ENCODE data around the gene CELSR1. TPM values are rescaled to one million over a fixed set of nuclear protein-coding genes. Genes with fewer than 3 reads are reported as not detected.
"Not testable (repeated sequence)": the region's sequence is repeated elsewhere in the genome, so short reads cannot be mapped to it uniquely, and the experiment has no call there.

Gene CELSR1
- polyA plus RNA-seq, 4 donors, result 0.27 to 3.0 (median 1.9) TPM; not detected in 1

DNA sequence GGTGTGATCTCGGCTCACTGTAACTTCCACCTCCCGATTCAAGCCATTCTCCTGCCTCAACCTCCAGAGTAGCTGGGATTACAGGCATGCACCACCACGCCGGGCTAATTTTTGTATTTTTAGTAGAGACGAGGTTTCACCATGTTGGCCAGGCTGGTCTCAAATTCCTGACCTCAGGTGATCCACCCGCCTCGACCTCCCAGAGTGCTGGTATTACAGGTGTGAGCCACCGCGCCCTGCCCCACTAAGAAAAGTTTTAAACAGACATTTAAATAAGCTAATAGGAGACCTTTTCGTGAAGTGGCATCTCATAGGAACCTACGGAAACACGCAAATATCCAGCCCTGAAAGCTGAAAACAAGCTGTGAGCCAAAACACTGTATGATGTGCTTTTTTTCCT lies 36.2 kb downstream of the CELSR1 start:
- not testable (repeated sequence) for H3K4me1 ChIP-seq (ENCODE audit: control insufficient read depth in 3 of 3, insufficient read depth in 2 of 3, low read depth in 1 of 3, low read length in 2 of 3); FAIRE-seq; H3K27ac ChIP-seq (ENCODE audit: low read depth in 1 of 3, low read length in 2 of 3); DNase-seq; H3K9me3 ChIP-seq (ENCODE audit: control insufficient read depth in 2 of 2, insufficient read depth in 1 of 2, low read depth in 1 of 2, low read length in 1 of 2); H3K27me3 ChIP-seq (ENCODE audit: control insufficient read depth in 3 of 3, insufficient read depth in 3 of 3, low read length in 3 of 3); H3K4me3 ChIP-seq (ENCODE audit: low read depth in 1 of 3, low read length in 3 of 3); H3K36me3 ChIP-seq (ENCODE audit: control insufficient read depth in 3 of 3, insufficient read depth in 2 of 3, low read depth in 1 of 3, low read length in 3 of 3)
- 86 to 92% (median 91%) methylated on average over 12 of the region's 12 CpGs for WGBS, 3 donors

- peaks cover 0 to 8% (median 3%) of the 10 kb centered on the region in 3 donors for H3K27me3 ChIP-seq (ENCODE audit: control insufficient read depth in 3 of 3, insufficient read depth in 3 of 3, low read length in 3 of 3)
- FAIRE-seq (no peak), DNase-seq (no peak)
- no peaks in the 10 kb centered on the region for H3K36me3 ChIP-seq (ENCODE audit: control insufficient read depth in 3 of 3, insufficient read depth in 2 of 3, low read depth in 1 of 3, low read length in 3 of 3)
- no peaks in the 10 kb centered on the region for H3K9me3 ChIP-seq (ENCODE audit: control insufficient read depth in 2 of 2, insufficient read depth in 1 of 2, low read depth in 1 of 2, low read length in 1 of 2)
- no peak overlapping the region for H3K27ac ChIP-seq (ENCODE audit: low read depth in 1 of 3, low read length in 2 of 3)
- H3K4me3 ChIP-seq (ENCODE audit: low read depth in 1 of 3, low read length in 3 of 3), result no peak overlapping the region
- 40 to 52% (median 42%) methylated on average over 15 of the region's 15 CpGs for WGBS, 3 donors
- no peaks in the 10 kb centered on the region for H3K4me1 ChIP-seq (ENCODE audit: control insufficient read depth in 3 of 3, insufficient read depth in 2 of 3, low read depth in 1 of 3, low read length in 2 of 3)
These were observed 37.2 kb downstream of the CELSR1 start for GRCh38 chr22:46500201-46500600.

GRCh38 chr22:46499805-46500189 lies 37.6 kb downstream of the CELSR1 start:
- WGBS, 3 donors, result 64 to 71% (median 67%) methylated on average over 12 of the region's 12 CpGs
- Histone ChIP-seq H3K27me3 (ENCODE audit: control insufficient read depth in 3 of 3, insufficient read depth in 3 of 3, low read length in 3 of 3) (peaks cover 0 to 8% (median 3%) of the 10 kb centered on the region in 3 donors), H3K27ac (ENCODE audit: low read depth in 1 of 3, low read length in 2 of 3) (no peak overlapping the region), H3K4me3 (ENCODE audit: low read depth in 1 of 3, low read length in 3 of 3) (no peak overlapping the region), H3K9me3 (ENCODE audit: control insufficient read depth in 2 of 2, insufficient read depth in 1 of 2, low read depth in 1 of 2, low read length in 1 of 2) (no peaks in the 10 kb centered on the region), H3K36me3 (ENCODE audit: control insufficient read depth in 3 of 3, insufficient read depth in 2 of 3, low read depth in 1 of 3, low read length in 3 of 3) (no peaks in the 10 kb centered on the region), H3K4me1 (ENCODE audit: control insufficient read depth in 3 of 3, insufficient read depth in 2 of 3, low read depth in 1 of 3, low read length in 2 of 3) (no peaks in the 10 kb centered on the region)
- DNase-seq, result no peak
- no peak for FAIRE-seq

DNA sequence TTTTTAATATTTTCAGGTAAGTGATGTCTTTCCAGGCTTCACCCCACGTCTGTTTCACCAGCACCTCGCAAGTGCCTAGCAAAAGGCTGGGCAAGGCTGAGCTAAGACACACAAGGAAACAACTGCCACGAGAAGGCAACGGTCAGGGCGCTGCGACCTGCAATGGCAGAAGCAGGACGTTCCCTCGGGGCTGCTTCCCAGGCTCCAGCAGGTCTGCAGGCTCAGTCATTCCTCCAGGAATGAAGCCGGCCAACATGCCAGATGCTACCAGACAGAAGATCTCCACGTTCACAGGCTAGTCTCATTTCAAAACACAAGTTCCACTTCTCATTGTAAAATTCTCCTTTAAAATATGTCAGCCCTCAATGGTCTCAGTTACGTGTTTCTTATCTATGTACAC lies 45.5 kb downstream of the CELSR1 start:
- Histone ChIP-seq H3K4me3 (ENCODE audit: low read depth in 1 of 3, low read length in 3 of 3) (no peak overlapping the region), H3K27ac (ENCODE audit: low read depth in 1 of 3, low read length in 2 of 3) (no peak overlapping the region), H3K27me3 (ENCODE audit: control insufficient read depth in 3 of 3, insufficient read depth in 3 of 3, low read length in 3 of 3) (peaks cover 0 to 3% (median 0%) of the 10 kb centered on the region in 3 donors), H3K9me3 (ENCODE audit: control insufficient read depth in 2 of 2, insufficient read depth in 1 of 2, low read depth in 1 of 2, low read length in 1 of 2) (peaks cover 0 to 2% of the 10 kb centered on the region in 2 donors), H3K36me3 (ENCODE audit: control insufficient read depth in 3 of 3, insufficient read depth in 2 of 3, low read depth in 1 of 3, low read length in 3 of 3) (no peaks in the 10 kb centered on the region), H3K4me1 (ENCODE audit: control insufficient read depth in 3 of 3, insufficient read depth in 2 of 3, low read depth in 1 of 3, low read length in 2 of 3) (no peaks in the 10 kb centered on the region)
- WGBS, 3 donors, result 24 to 57% (median 43%) methylated on average over 11 of the region's 11 CpGs
- no peak for DNase-seq
- FAIRE-seq, result no peak

- Histone ChIP-seq H3K9me3 (ENCODE audit: control insufficient read depth in 2 of 2, insufficient read depth in 1 of 2, low read depth in 1 of 2, low read length in 1 of 2) (peaks cover 0 to 2% of the 10 kb centered on the region in 2 donors), H3K27ac (ENCODE audit: low read depth in 1 of 3, low read length in 2 of 3) (no peak overlapping the region), H3K27me3 (ENCODE audit: control insufficient read depth in 3 of 3, insufficient read depth in 3 of 3, low read length in 3 of 3) (peaks cover 0 to 3% (median 0%) of the 10 kb centered on the region in 3 donors), H3K36me3 (ENCODE audit: control insufficient read depth in 3 of 3, insufficient read depth in 2 of 3, low read depth in 1 of 3, low read length in 3 of 3) (no peaks in the 10 kb centered on the region), H3K4me3 (ENCODE audit: low read depth in 1 of 3, low read length in 3 of 3) (no peak overlapping the region), H3K4me1 (ENCODE audit: control insufficient read depth in 3 of 3, insufficient read depth in 2 of 3, low read depth in 1 of 3, low read length in 2 of 3) (no peaks in the 10 kb centered on the region)
- WGBS, 3 donors, result 74 to 89% (median 84%) methylated on average over 11 of the region's 11 CpGs
- DNase-seq (no peak), FAIRE-seq (no peak)
These were observed 46.9 kb downstream of the CELSR1 start for GRCh38 chr22:46490538-46490937.

- 45 to 62% (median 50%) methylated on average over 9 to 12 of the region's 12 CpGs for WGBS, 3 donors
- Histone ChIP-seq H3K27ac (ENCODE audit: low read depth in 1 of 3, low read length in 2 of 3) (no peak overlapping the region), H3K4me1 (ENCODE audit: control insufficient read depth in 3 of 3, insufficient read depth in 2 of 3, low read depth in 1 of 3, low read length in 2 of 3) (no peaks in the 10 kb centered on the region), H3K9me3 (ENCODE audit: control insufficient read depth in 2 of 2, insufficient read depth in 1 of 2, low read depth in 1 of 2, low read length in 1 of 2) (peaks cover 0 to 4% of the 10 kb centered on the region in 2 donors), H3K4me3 (ENCODE audit: low read depth in 1 of 3, low read length in 3 of 3) (no peak overlapping the region), H3K36me3 (ENCODE audit: control insufficient read depth in 3 of 3, insufficient read depth in 2 of 3, low read depth in 1 of 3, low read length in 3 of 3) (no peaks in the 10 kb centered on the region), H3K27me3 (ENCODE audit: control insufficient read depth in 3 of 3, insufficient read depth in 3 of 3, low read length in 3 of 3) (peaks cover 0 to 3% (median 0%) of the 10 kb centered on the region in 3 donors)
- DNase-seq, result no peak
- no peak for FAIRE-seq
These were observed 50.3 kb downstream of the CELSR1 start for GRCh38 chr22:46486996-46487717.

- Histone ChIP-seq H3K4me1 (ENCODE audit: control insufficient read depth in 3 of 3, insufficient read depth in 2 of 3, low read depth in 1 of 3, low read length in 2 of 3) (no peaks in the 10 kb centered on the region), H3K4me3 (ENCODE audit: low read depth in 1 of 3, low read length in 3 of 3) (no peak overlapping the region), H3K27ac (ENCODE audit: low read depth in 1 of 3, low read length in 2 of 3) (no peak overlapping the region), H3K9me3 (ENCODE audit: control insufficient read depth in 2 of 2, insufficient read depth in 1 of 2, low read depth in 1 of 2, low read length in 1 of 2) (peaks cover 0 to 4% of the 10 kb centered on the region in 2 donors), H3K36me3 (ENCODE audit: control insufficient read depth in 3 of 3, insufficient read depth in 2 of 3, low read depth in 1 of 3, low read length in 3 of 3) (no peaks in the 10 kb centered on the region), H3K27me3 (ENCODE audit: control insufficient read depth in 3 of 3, insufficient read depth in 3 of 3, low read length in 3 of 3) (no peaks in the 10 kb centered on the region)
- DNase-seq, result no peak
- no peak for FAIRE-seq
- WGBS, 3 donors, result 76 to 82% (median 79%) methylated on average over 15 of the region's 15 CpGs
These were observed 52.4 kb downstream of the CELSR1 start for GRCh38 chr22:46484861-46485595.

DNA sequence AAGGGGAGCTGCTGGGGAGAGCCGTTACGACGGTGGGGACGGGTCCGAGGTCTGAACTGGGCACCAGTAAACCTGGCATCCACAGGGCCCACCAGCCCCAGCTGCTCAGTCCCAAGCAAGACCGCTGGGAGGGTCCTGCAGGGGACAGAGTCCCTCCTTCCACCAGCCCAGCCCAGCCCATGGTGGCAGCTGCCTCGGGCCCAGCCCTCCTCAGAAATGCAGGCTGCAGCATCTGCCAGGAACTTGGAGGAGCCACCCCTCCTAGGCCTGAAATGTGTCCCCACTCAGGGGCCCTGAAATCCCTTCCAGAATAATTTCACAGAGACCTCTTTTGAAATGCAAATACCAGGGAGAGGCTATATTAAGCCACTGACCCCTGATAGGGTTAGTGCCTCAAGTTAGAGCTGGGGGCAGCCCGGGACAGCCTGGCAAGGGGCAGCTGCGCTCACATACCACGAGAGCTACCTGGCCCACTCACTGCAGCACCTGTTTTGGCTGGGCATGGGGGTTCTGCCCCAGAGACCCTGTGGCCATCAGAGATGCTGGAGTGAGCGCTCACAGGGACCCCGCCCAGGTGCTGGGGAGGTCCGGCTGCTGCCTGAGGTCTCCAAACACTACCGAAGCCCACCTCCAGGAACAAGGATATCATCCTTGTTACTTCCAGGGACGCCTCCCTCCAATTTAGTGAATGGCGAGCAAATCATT lies 53.1 kb downstream of the CELSR1 start:
- no peaks in the 10 kb centered on the region for H3K27me3 ChIP-seq (ENCODE audit: control insufficient read depth in 3 of 3, insufficient read depth in 3 of 3, low read length in 3 of 3)
- H3K27ac ChIP-seq (ENCODE audit: low read depth in 1 of 3, low read length in 2 of 3), result no peak overlapping the region
- whole genome bisulfite sequencing, 3 donors, result 71 to 79% (median 73%) methylated on average over 16 of the region's 16 CpGs
- no peaks in the 10 kb centered on the region for H3K36me3 ChIP-seq (ENCODE audit: control insufficient read depth in 3 of 3, insufficient read depth in 2 of 3, low read depth in 1 of 3, low read length in 3 of 3)
- DNase-seq, result no peak
- no peak for FAIRE-seq
- H3K4me3 ChIP-seq (ENCODE audit: low read depth in 1 of 3, low read length in 3 of 3), result no peak overlapping the region
- peaks cover 0 to 4% of the 10 kb centered on the region in 2 donors for H3K9me3 ChIP-seq (ENCODE audit: control insufficient read depth in 2 of 2, insufficient read depth in 1 of 2, low read depth in 1 of 2, low read length in 1 of 2)
- no peaks in the 10 kb centered on the region for H3K4me1 ChIP-seq (ENCODE audit: control insufficient read depth in 3 of 3, insufficient read depth in 2 of 3, low read depth in 1 of 3, low read length in 2 of 3)

Measured in small intestine (tissue), 7 donors.